Stimulated activated CD4-positive, alpha-beta T cell treated with anti-CD3 and anti-CD28 coated beads, Interleukin-4, amount 100 ng/mL, for 48 hours (primary cell): ENCODE measurements around the gene DAZAP1.

ENCODE experiments used
- DNase-seq, 2 donors: peaks; one replicate each; pipeline ENCODE4 v3.0.0-alpha.2; 2020; ENCODE audit warnings: low read depth in 2 of 2

The DAZAP1 gene

GRCh38 chr19:1457031-1457739 lies 49.8 kb downstream of the DAZAP1 start:
- DNase-seq: no peak

GRCh38 chr19:1457892-1458291 lies 50.5 kb downstream of the DAZAP1 start:
- no peak for DNase-seq

GRCh38 chr19:1459479-1459878 lies 52.1 kb downstream of the DAZAP1 start:
- DNase-seq: no peak

DNA sequence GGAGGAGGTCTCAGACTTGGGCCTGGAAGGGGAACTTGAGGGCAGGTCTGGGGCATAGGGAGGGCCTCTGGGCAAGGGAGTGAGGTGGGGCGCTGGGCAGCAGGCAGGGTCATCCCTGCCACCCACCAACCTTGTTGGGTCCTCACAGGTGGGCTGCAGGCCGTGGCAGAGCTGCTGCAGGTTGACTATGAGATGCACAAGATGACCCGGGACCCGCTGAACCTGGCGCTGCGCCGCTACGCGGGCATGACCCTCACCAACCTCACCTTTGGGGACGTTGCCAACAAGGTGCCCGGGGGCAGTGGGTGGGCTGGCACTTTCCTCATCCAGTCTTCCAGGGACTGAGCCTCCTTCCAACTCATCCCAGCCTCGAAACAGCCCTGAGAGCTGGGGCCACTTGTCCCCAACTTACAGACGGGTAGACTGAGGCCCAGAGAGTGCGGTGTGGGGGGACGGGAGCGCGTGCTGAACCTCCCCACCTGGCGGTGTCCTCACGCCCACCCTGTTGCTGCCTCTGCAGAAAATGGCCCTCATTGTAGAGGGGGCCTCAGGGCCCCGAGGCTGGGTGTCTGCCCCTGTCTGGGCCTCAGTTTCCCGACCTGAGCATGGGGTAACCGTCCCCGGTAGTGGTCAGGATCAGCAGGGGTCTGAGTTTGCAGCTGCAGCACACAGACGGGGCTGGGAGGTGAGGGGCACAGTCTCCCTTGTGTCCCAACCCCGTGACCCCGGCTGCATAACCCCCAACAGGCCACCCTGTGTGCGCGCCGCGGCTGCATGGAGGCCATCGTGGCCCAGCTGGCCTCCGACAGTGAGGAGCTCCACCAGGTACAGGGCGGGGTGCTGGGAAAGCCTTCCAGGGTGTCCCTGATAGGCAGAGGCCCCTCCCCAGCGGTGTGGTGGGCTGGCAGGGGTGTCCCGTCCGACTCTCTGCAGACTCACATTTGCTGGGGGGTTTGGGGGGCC lies 52.9 kb downstream of the DAZAP1 start:
- DNase-seq: no peak

DNA sequence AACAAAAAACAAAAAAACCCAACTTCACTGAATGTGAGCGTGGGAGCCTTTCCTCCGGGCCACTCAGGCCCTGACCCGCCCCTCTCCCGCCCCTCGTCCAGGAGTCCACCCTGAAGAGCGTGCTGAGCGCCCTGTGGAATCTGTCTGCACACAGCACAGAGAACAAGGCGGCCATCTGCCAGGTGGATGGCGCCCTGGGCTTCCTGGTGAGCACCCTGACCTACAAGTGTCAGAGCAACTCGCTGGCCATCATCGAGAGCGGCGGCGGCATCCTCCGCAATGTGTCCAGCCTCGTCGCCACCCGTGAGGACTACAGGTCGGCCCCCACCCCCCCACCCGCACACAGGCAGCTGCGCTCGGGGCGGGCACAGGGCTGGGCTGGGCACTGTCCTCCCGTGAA lies 54.5 kb downstream of the DAZAP1 start:
- DNase-seq: no peak

- DNase-seq: no peak
Measured at GRCh38 chr19:1465191-1466016, 58.0 kb downstream of the DAZAP1 start.

DNA sequence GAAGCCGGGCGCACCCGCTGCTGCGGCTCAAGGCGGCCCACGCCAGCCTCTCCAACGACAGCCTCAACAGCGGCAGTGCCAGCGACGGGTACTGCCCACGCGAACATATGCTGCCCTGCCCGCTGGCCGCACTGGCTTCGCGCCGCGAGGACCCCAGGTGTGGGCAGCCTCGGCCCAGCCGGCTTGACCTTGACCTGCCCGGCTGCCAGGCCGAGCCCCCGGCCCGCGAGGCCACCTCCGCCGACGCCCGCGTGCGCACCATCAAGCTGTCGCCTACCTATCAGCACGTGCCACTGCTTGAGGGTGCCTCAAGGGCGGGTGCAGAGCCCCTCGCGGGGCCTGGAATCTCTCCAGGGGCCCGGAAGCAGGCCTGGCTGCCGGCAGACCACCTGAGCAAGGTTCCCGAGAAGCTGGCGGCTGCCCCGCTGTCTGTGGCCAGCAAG lies 58.7 kb downstream of the DAZAP1 start:
- DNase-seq: no peak

- no peak for DNase-seq
Measured at GRCh38 chr19:1466461-1467214, 59.3 kb downstream of the DAZAP1 start.

DNA sequence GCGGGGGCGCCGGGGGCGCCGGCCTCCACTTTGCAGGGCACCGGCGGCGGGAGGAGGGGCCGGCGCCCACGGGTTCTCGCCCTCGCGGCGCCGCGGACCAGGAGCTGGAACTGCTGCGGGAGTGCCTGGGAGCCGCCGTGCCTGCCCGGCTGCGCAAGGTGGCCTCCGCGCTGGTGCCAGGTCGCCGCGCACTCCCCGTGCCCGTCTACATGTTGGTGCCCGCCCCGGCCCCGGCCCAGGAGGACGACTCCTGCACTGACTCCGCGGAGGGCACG lies 59.8 kb downstream of the DAZAP1 start:
- DNase-seq: no peak

DNA sequence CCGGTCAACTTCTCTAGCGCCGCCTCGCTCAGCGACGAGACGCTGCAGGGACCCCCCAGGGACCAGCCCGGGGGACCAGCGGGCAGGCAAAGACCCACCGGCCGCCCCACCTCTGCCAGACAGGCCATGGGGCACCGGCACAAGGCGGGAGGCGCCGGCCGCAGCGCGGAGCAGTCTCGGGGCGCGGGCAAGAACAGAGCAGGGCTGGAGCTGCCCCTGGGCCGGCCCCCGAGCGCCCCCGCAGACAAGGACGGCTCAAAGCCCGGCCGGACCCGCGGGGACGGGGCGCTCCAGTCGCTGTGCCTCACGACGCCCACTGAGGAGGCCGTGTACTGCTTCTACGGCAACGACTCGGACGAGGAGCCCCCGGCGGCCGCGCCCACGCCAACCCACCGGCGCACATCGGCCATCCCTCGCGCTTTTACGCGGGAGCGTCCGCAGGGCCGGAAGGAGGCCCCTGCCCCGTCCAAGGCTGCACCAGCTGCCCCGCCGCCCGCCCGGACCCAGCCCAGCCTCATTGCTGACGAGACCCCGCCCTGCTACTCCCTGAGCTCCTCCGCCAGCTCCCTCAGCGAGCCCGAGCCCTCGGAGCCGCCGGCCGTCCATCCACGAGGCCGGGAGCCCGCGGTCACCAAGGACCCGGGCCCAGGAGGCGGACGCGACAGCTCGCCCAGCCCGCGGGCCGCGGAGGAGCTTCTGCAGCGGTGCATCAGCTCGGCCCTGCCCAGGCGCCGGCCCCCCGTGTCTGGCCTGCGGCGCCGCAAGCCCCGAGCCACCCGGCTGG lies 60.3 kb downstream of the DAZAP1 start:
- DNase-seq: no peak

GRCh38 chr19:1468274-1468820 lies 61.0 kb downstream of the DAZAP1 start:
- no peak for DNase-seq

- DNase-seq: peak in 1 of 2 donors; percentile 49
Measured at GRCh38 chr19:1468821-1469254, 61.5 kb downstream of the DAZAP1 start.

GRCh38 chr19:1469255-1470054 lies 62.1 kb downstream of the DAZAP1 start:
- DNase-seq: no peak

DNA sequence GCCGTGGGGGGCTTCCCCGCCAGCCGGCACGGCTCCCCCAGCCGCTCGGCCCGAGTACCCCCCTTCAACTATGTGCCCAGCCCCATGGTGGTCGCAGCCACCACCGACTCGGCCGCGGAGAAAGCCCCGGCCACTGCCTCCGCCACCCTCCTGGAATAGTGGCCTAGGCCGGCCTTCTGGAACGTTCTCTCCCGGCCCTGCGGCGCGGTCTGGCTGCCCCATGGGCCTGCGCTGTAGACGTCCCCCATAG lies 62.6 kb downstream of the DAZAP1 start:
- DNase-seq: no peak

DNA sequence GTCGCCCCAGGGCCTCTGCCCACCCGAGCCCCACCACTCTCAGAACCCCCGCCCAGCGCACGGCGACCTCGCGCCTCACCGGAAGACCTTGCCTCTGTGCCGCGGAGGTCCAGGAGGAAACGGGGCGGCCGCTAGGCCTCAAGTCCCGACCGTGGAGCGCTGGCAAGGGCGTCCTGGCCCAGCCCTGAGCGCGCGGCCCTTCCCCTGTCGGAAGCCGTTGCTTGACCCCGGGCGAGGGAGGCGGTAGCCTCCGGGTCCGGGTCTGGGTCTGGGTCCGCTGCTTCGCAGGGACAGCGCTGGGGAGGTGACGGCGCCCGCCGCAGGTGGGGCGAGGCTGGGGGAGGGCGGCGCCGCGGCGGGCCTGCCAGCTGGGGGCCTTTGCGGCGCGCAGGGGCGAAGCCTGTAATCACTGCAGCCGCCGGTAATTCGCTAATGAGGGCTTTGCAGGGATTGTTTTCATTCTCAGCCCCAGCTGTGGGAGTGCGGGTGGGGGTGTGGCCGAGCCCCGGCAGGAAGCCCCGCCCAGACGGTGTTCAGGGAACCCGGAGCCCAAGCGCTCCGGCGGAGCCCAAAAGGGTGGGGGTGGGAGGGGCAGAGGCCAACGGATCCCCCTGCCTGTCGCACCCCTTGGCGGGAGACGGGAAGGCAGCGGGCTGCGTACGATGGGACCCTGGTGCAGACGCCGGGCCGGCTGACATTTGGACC lies 63.1 kb downstream of the DAZAP1 start:
- peak; percentile 57 to 64 for DNase-seq

DNA sequence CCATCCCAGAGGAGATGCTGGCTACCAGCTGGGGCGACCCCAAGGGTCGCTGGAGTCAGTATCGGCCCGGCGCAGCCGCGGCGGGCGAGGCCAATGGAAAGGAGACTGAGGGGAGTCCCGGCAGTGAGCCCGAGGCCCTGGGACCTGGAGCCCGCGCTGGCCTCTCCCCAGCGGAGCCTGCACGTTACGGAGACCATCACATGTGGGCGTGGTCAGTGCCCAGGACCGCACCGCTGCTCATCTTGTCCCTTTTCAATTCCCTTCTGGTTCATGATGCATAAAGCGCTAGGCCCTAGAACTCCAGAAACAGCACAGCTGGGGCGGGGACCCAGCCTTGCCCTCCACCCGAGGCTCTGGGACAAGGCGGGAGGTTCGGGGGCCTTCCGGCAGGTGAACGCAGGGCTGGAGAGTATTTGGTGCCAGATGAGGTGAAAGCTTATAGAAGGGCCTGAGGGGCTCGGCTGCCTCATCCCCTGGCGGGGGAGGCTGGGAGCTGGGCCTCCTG lies 63.7 kb downstream of the DAZAP1 start:
- DNase-seq: no peak

DNA sequence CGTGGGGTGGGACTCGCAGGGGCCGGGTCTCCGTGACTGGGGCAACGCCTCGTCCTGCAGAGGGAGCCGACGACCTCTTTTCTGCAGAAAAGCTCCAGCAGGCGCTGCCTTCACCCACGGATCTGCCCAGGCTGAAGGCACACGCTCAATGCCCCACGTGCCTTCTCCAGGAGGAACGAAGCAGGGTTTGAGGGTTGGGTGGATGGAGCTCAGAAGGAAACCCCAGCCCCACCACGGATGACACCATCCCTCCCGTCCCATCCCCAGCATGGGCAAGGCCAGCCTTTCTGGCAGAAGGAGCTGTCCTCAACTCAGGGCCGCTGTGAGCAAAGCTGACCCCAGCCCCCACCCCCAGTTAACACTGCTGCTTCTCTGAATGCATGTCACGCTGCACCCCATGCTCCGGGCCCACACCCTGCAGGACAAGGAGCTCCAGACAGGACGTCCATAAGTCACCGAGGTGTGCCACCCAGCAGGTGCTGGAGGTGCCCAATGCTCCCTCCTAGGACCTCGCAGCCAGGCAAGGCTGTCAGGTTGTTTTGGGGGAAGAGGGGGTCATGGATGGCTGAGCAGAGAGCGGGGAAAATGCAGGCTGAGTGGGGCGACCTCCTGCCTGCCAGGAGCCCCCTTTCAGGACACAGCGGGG lies 64.3 kb downstream of the DAZAP1 start:
- DNase-seq: no peak
